ENCODE measurements around the gene GRP. TPM values are rescaled to one million over a fixed set of nuclear protein-coding genes. Genes with fewer than 3 reads are reported as not detected.

Gene GRP
- total RNA-seq, 4 donors from 2014 or later, result not detected

- intact Hi-C loops (cut with DNase I; ENCODE audit: low total_unique reads) (no loop called here), in situ Hi-C loops (cut with MboI; ENCODE audit: low pct_ligation_motif_present in 1 of 4, low pct_unique_long_range_greater_than_20kb in 1 of 4, low sequenced_read_pairs in 3 of 4) (no loop called here)
- WGBS, 2 donors (ENCODE audit: low coverage in 1 of 2), result 86 to 93% methylated on average over 6 of the region's 6 CpGs
- no peaks in the 10 kb centered on the region for H3K4me1 ChIP-seq
- no peaks in the 10 kb centered on the region for H3K27me3 ChIP-seq
- no peaks in the 10 kb centered on the region for H3K9me3 ChIP-seq
- DNase-seq, result no peak
- H3K27ac ChIP-seq, result no peak overlapping the region
- H3K4me3 ChIP-seq, result no peak overlapping the region
- TF ChIP-seq POLR2A (IDR thresholded peaks at IDR 0.05) (no peak), EP300 (IDR thresholded peaks at IDR 0.05; ENCODE audit: low read depth) (no peak), POLR2AphosphoS5 (IDR thresholded peaks at IDR 0.05) (no peak), CTCF (IDR thresholded peaks at IDR 0.05) (no peak)
- H3K36me3 ChIP-seq, result no peaks in the 10 kb centered on the region
These were observed 21.7 kb upstream of the GRP start for GRCh38 chr18:59198215-59198614.

DNA sequence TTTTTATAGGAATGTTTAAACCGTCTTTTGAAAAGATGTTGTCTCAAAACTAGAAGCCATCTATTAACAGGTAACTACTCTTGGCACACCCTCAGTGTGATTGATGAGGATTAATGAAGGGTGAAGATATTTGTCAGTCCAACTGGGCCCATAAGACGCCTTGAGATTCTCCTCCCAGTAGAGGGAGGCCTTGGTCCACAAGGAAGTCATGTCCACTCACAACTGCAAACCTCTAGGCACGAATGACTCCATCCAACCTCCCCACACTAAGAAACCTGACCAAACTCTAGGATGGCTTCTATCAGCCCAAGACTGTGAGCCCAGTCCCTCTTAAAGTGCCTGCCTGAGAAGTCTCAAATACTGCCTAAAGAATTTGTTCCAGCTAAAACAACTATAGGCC, 19.2 kb upstream of the GRP start:
- no peaks in the 10 kb centered on the region for H3K4me1 ChIP-seq
- intact Hi-C loops (cut with DNase I; ENCODE audit: low total_unique reads) (no loop called here), in situ Hi-C loops (cut with MboI; ENCODE audit: low pct_ligation_motif_present in 1 of 4, low pct_unique_long_range_greater_than_20kb in 1 of 4, low sequenced_read_pairs in 3 of 4) (no loop called here)
- no peak overlapping the region for H3K27ac ChIP-seq
- TF ChIP-seq POLR2A (IDR thresholded peaks at IDR 0.05), result no peak
- no peak for TF ChIP-seq CTCF (IDR thresholded peaks at IDR 0.05)
- no peak for TF ChIP-seq EP300 (IDR thresholded peaks at IDR 0.05; ENCODE audit: low read depth)
- TF ChIP-seq POLR2AphosphoS5 (IDR thresholded peaks at IDR 0.05), result no peak
- H3K36me3 ChIP-seq, result no peaks in the 10 kb centered on the region
- DNase-seq, result no peak
- 79 to 88% methylated on average over 1 to 3 of the region's 3 CpGs for WGBS, 2 donors (ENCODE audit: low coverage in 1 of 2)
- no peaks in the 10 kb centered on the region for H3K9me3 ChIP-seq
- H3K27me3 ChIP-seq, result no peaks in the 10 kb centered on the region
- no peak overlapping the region for H3K4me3 ChIP-seq

DNA sequence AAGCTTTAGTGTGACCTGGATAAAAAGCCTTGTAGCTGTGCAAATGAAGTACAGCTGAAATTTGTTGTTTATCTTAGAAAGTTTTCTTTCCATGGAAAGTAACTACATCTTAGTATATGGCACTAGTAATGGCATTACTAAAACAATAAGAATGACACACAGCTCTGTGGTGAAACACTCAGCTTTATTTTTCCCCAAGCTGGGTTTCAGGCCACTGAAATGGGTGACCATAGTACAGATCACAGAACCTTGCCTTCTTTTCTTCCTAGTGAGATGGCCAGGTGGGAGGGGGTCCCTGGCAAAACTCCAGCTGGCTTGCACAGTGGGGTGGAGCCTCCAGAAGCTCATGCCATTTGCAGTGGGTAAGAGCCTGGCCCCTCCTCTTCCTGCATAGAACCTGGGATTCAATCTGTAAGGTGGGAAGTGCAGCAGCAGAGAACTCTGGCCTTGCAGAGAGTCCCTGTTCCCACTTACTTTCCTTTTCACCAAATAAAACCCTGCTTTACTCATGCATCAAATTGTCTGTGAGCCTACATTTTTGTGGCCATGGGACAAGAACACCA, 17.6 kb upstream of the GRP start:
- no peak for DNase-seq
- H3K4me3 ChIP-seq, result no peak overlapping the region
- no peaks in the 10 kb centered on the region for H3K27me3 ChIP-seq
- intact Hi-C loops (cut with DNase I; ENCODE audit: low total_unique reads) (no loop called here), in situ Hi-C loops (cut with MboI; ENCODE audit: low pct_ligation_motif_present in 1 of 4, low pct_unique_long_range_greater_than_20kb in 1 of 4, low sequenced_read_pairs in 3 of 4) (no loop called here)
- no peak overlapping the region for H3K27ac ChIP-seq
- no peaks in the 10 kb centered on the region for H3K9me3 ChIP-seq
- no peak for TF ChIP-seq EP300 (IDR thresholded peaks at IDR 0.05; ENCODE audit: low read depth)
- no peak for TF ChIP-seq POLR2A (IDR thresholded peaks at IDR 0.05)
- TF ChIP-seq CTCF (IDR thresholded peaks at IDR 0.05), result no peak
- no peak for TF ChIP-seq POLR2AphosphoS5 (IDR thresholded peaks at IDR 0.05)
- H3K36me3 ChIP-seq, result no peaks in the 10 kb centered on the region
- H3K4me1 ChIP-seq, result no peaks in the 10 kb centered on the region

DNA sequence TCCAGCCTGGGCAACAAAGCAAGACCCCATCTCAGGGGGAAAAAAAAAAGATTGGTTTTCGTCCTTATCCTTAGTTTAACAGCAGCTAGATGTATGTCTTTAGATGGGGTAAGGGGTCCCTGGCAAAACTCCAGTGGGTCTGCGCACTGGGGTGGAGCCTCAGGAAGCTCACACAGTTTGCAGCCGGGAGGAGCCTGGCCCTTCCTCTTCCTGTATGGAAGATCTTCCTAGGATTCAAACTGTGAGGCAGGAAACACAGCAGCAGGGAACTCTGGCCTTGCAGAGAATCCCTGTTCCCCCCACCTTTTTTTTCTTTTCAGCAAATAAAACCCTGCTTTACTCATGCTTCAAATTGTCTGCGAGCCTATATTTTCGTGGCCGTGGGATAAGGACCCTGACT, 12.5 kb upstream of the GRP start:
- Histone ChIP-seq H3K4me3 (no peak overlapping the region), H3K4me1 (no peaks in the 10 kb centered on the region), H3K9me3 (no peaks in the 10 kb centered on the region), H3K36me3 (no peaks in the 10 kb centered on the region), H3K27me3 (no peaks in the 10 kb centered on the region), H3K27ac (no peak overlapping the region)
- intact Hi-C loops (cut with DNase I; ENCODE audit: low total_unique reads), result no loop called here
- no peak for TF ChIP-seq EP300 (IDR thresholded peaks at IDR 0.05; ENCODE audit: low read depth)
- TF ChIP-seq CTCF (IDR thresholded peaks at IDR 0.05), result no peak
- TF ChIP-seq POLR2AphosphoS5 (IDR thresholded peaks at IDR 0.05), result no peak
- TF ChIP-seq POLR2A (IDR thresholded peaks at IDR 0.05), result no peak
- WGBS, 2 donors (ENCODE audit: low coverage in 1 of 2), result 76 to 100% methylated on average over 3 to 6 of the region's 6 CpGs
- in situ Hi-C loops (cut with MboI; ENCODE audit: low pct_ligation_motif_present in 1 of 4, low pct_unique_long_range_greater_than_20kb in 1 of 4, low sequenced_read_pairs in 3 of 4), result no loop called here
- DNase-seq, result no peak

All from transverse colon (tissue), 4 donors.